SK-N-MC (cell line): Measurements from ENCODE around the gene IFNB1.

Experiments
- EZH2 ChIP-seq: fragments of 200-600 bp; sonication (generic); IDR thresholded peaks from one replicate; pipeline ENCODE4 v1.6.1; 2017; ENCODE audit warnings: antibody characterized with exemption
- FOXP2 ChIP-seq: optimal IDR thresholded peaks from 2 replicates; pipeline ENCODE3; 2011; ENCODE audit warnings: mild to moderate bottlenecking, moderate library complexity; ENCODE audit not compliant: insufficient read depth; ENCODE audit errors: extremely low read length, control extremely low read depth
- POLR2AphosphoS5 ChIP-seq: IDR thresholded peaks from 2 replicates; pipeline ENCODE4 v1.6.1; 2012; ENCODE audit warnings: mild to moderate bottlenecking, low read depth, low read length, borderline replicate concordance

DNA sequence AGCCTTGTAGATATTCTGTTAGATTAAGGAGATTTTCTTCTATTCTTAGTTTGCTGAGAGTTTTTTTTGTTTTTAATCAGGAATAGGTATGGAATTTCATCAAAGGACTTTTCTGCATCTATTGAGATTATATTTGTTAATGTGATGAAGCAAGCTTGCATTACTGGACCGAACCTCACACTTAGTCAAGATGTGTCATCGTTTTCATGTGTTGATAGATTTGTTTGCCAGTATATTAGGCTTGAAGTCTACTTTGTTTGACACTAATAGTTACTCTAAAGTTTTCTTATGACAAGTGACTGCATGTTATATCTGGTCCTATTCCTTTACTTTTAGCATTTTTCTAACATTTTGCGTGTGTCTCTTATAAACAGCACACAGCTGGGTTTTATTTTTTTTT, 33.9 kb downstream of the IFNB1 start:
- TF ChIP-seq EZH2 (no peak), POLR2AphosphoS5 (no peak), FOXP2 (no peak)
